SK-N-SH treated with all-trans-retinoic acid at 6 μM for 48 hours (cell line): ENCODE measurements around the gene KCNH2.

ENCODE experiments used
- ATAC-seq: fragments of 200-7000 bp; cut with Tn5 transposase; 3 replicates; pipeline ENCODE4 v1.9.1; 2020; ENCODE audit warnings: mild to moderate bottlenecking, moderate library complexity
- ARNTL ChIP-seq: fragments of 450-650 bp; formaldehyde crosslinking; IDR thresholded peaks from 2 replicates; pipeline ENCODE4 v1.5.0; 2020; ENCODE audit warnings: low read depth, mild to moderate bottlenecking, moderate library complexity, borderline replicate concordance
- BACH2 ChIP-seq: fragments of 250-450 bp; sonication (Bioruptor Pico); IDR thresholded peaks from 2 replicates; pipeline ENCODE4 v1.9.0; 2021; ENCODE audit warnings: mild to moderate bottlenecking, borderline replicate concordance
- CREB5 ChIP-seq: fragments of 250-450 bp; sonication (Bioruptor Pico); IDR thresholded peaks from 2 replicates; pipeline ENCODE4 v1.5.1; 2020; ENCODE audit warnings: low read depth, mild to moderate bottlenecking, moderate library complexity
- CSDC2 ChIP-seq: fragments of 250-450 bp; sonication (Bioruptor Pico); IDR thresholded peaks from 2 replicates; pipeline ENCODE4 v1.5.0; 2020; ENCODE audit warnings: mild to moderate bottlenecking, moderate library complexity
- CSRNP3 ChIP-seq: fragments of 250-450 bp; sonication (Bioruptor Pico); IDR thresholded peaks from 2 replicates; pipeline ENCODE4 v1.5.1; 2021; ENCODE audit warnings: mild to moderate bottlenecking, moderate library complexity
- GLIS3 ChIP-seq: fragments of 250-450 bp; sonication (Bioruptor Pico); IDR thresholded peaks from 2 replicates; pipeline ENCODE4 v1.5.0; 2020; ENCODE audit warnings: mild to moderate bottlenecking, moderate library complexity
- ISL1 ChIP-seq: fragments of 250-450 bp; sonication (Bioruptor Pico); IDR thresholded peaks from 2 replicates; pipeline ENCODE4 v2.1.2; 2022; ENCODE audit warnings: mild to moderate bottlenecking, moderate library complexity
- OSR1 ChIP-seq: fragments of 250-450 bp; sonication (Bioruptor Pico); IDR thresholded peaks from 2 replicates; pipeline ENCODE4 v1.8.0; 2022; ENCODE audit warnings: moderate library complexity, mild to moderate bottlenecking, inconsistent platforms
- PATZ1 ChIP-seq: fragments of 250-450 bp; sonication (Bioruptor Pico); IDR thresholded peaks from 2 replicates; pipeline ENCODE4 v1.8.0; 2020; ENCODE audit warnings: mild to moderate bottlenecking, moderate library complexity, borderline replicate concordance
- POU6F1 ChIP-seq: fragments of 250-450 bp; sonication (Bioruptor Pico); IDR thresholded peaks from 2 replicates; pipeline ENCODE4 v1.8.0; 2021; ENCODE audit warnings: low read depth, mild to moderate bottlenecking, moderate library complexity, borderline replicate concordance
- RARB ChIP-seq: fragments of 250-450 bp; sonication (Bioruptor Pico); IDR thresholded peaks from 2 replicates; pipeline ENCODE4 v1.8.0; 2021; ENCODE audit warnings: mild to moderate bottlenecking, moderate library complexity
- SNAI2 ChIP-seq: fragments of 250-450 bp; sonication (Bioruptor Pico); IDR thresholded peaks from 2 replicates; pipeline ENCODE4 v1.5.0; 2020; ENCODE audit warnings: mild to moderate bottlenecking, moderate library complexity
- TCF4 ChIP-seq: fragments of 250-450 bp; sonication (Bioruptor Pico); IDR thresholded peaks from 2 replicates; pipeline ENCODE4 v1.8.0; 2021; ENCODE audit warnings: mild to moderate bottlenecking, moderate library complexity, borderline replicate concordance
- TOX ChIP-seq: fragments of 250-450 bp; sonication (Bioruptor Pico); IDR thresholded peaks from 2 replicates; pipeline ENCODE4 v1.8.0; 2021; ENCODE audit warnings: mild to moderate bottlenecking, moderate library complexity, borderline replicate concordance
- ZC3H10 ChIP-seq: fragments of 250-450 bp; sonication (Bioruptor Pico); IDR thresholded peaks from 2 replicates; pipeline ENCODE4 v1.5.1; 2021; ENCODE audit warnings: mild to moderate bottlenecking, moderate library complexity
- ZFP3 ChIP-seq: fragments of 250-450 bp; sonication (Bioruptor Pico); IDR thresholded peaks from 2 replicates; pipeline ENCODE4 v1.5.0; 2020; ENCODE audit warnings: mild to moderate bottlenecking, moderate library complexity
- ZFP30 ChIP-seq: fragments of 450-650 bp; formaldehyde crosslinking; IDR thresholded peaks from 2 replicates; pipeline ENCODE4 v1.5.0; 2022; ENCODE audit warnings: mild to moderate bottlenecking, moderate library complexity
- ZNF565 ChIP-seq: fragments of 450-650 bp; formaldehyde crosslinking; conservative IDR thresholded peaks from 2 replicates; pipeline ENCODE4 v1.5.0; 2020; ENCODE audit warnings: low read depth, mild to moderate bottlenecking, moderate library complexity
- ZNF70 ChIP-seq: fragments of 450-650 bp; formaldehyde crosslinking; IDR thresholded peaks from 2 replicates; pipeline ENCODE4 v1.5.0; 2020; ENCODE audit warnings: mild to moderate bottlenecking, moderate library complexity
- ZNF8 ChIP-seq: fragments of 450-650 bp; formaldehyde crosslinking; IDR thresholded peaks from 2 replicates; pipeline ENCODE4 v1.5.0; 2020; ENCODE audit warnings: mild to moderate bottlenecking, moderate library complexity
- TF ChIP-seq, protein P1 (sequence below): fragments of 250-450 bp; sonication (Bioruptor Pico); IDR thresholded peaks from 2 replicates; pipeline ENCODE4 v1.5.0; 2020; ENCODE audit warnings: mild to moderate bottlenecking, moderate library complexity

The KCNH2 gene

DNA sequence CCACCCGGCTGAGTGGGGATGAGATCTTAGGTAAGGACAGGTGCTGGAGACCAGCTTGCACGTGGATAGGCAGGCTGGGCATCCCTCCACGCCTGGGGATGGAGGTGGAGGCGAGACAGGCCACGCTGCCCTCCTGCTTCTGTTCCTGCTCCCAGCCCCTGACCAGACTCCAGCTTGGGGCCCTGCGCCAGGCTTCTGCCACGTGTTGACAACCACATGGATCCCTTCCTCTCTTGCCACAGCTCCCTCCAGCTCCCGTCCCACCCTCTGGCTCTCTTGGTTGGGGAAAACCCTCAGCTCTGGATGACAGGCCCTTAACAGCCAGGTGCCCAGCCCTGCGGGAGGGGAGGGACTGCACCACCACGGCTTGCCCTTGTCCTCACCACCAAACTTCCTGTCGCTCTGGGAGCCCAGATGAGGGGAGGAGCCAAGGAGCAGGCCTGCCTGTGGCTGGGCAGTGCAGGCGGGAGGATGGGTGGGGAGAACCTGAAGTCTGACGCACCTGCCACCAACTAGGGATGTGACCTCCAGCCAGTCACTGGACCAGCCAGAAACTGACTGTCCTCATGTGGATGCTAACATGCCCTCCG, 36.0 kb downstream of the KCNH2 start:
- TF ChIP-seq ZNF565 (CRISPR knock-in tag) (no peak), BACH2 (CRISPR knock-in tag) (no peak)
- peak; percentile 7; the same call in 1 of the 3 replicates for ATAC-seq

GRCh38 chr7:150941351-150942000, 36.6 kb downstream of the KCNH2 start:
- ATAC-seq = no peak
- no peak for TF ChIP-seq ZFP30 (CRISPR knock-in tag)
- TF ChIP-seq PATZ1 (CRISPR knock-in tag) = no peak
- no peak for TF ChIP-seq RARB (CRISPR knock-in tag)
- no peak for TF ChIP-seq ISL1 (CRISPR knock-in tag)
- TF ChIP-seq, protein P1, sequence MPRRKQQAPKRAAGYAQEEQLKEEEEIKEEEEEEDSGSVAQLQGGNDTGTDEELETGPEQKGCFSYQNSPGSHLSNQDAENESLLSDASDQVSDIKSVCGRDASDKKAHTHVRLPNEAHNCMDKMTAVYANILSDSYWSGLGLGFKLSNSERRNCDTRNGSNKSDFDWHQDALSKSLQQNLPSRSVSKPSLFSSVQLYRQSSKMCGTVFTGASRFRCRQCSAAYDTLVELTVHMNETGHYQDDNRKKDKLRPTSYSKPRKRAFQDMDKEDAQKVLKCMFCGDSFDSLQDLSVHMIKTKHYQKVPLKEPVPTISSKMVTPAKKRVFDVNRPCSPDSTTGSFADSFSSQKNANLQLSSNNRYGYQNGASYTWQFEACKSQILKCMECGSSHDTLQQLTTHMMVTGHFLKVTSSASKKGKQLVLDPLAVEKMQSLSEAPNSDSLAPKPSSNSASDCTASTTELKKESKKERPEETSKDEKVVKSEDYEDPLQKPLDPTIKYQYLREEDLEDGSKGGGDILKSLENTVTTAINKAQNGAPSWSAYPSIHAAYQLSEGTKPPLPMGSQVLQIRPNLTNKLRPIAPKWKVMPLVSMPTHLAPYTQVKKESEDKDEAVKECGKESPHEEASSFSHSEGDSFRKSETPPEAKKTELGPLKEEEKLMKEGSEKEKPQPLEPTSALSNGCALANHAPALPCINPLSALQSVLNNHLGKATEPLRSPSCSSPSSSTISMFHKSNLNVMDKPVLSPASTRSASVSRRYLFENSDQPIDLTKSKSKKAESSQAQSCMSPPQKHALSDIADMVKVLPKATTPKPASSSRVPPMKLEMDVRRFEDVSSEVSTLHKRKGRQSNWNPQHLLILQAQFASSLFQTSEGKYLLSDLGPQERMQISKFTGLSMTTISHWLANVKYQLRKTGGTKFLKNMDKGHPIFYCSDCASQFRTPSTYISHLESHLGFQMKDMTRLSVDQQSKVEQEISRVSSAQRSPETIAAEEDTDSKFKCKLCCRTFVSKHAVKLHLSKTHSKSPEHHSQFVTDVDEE (CRISPR knock-in tag) = no peak
- no peak for TF ChIP-seq CREB5
- TF ChIP-seq SNAI2 (CRISPR knock-in tag) = no peak
- no peak for TF ChIP-seq CSDC2 (CRISPR knock-in tag)
- no peak for TF ChIP-seq ZFP3 (CRISPR knock-in tag)
- TF ChIP-seq OSR1 (CRISPR knock-in tag) = no peak
- no peak for TF ChIP-seq TCF4 (CRISPR knock-in tag)
- no peak for TF ChIP-seq GLIS3
- no peak for TF ChIP-seq CSRNP3 (CRISPR knock-in tag)
- TF ChIP-seq ZC3H10 = no peak
- TF ChIP-seq BACH2 (CRISPR knock-in tag) = no peak
- no peak for TF ChIP-seq ZNF565 (CRISPR knock-in tag)
- TF ChIP-seq POU6F1 (CRISPR knock-in tag) = no peak
- no peak for TF ChIP-seq ZNF70 (CRISPR knock-in tag)
- no peak for TF ChIP-seq ARNTL
- no peak for TF ChIP-seq ZNF8

DNA sequence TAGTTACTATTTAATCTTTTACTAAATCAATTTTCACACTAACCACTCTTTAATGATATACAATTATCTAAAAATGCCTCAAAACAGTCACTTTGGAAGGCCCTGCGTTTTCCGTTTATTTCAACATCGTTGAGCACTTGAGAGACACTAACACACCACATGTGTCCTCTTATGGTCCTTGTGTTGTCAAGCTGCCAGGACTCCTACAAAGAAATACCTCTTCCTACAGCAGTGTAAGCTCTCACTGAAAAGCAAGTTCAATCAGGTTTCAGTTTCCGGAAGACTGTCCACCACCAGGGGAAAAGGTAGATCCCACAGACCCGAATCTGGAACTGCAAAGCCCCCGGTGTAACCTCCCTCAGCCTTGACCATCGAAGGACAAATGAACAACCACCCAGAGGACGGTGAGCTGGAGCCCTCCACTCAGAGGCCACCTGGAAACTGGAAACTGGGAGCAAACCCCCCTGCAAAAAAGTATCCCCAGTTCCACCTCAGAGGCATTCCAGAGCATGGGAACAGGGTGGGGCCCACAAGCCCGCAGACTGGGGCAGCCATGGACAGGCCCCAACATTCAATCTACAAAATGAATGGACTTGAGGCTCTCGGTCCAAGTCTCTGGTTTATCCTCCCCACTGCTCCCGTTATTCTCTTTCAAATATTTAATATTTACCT, 37.6 kb downstream of the KCNH2 start:
- no peak for ATAC-seq
- TF ChIP-seq ZFP30 (CRISPR knock-in tag) = no peak
- TF ChIP-seq PATZ1 (CRISPR knock-in tag) = no peak
- no peak for TF ChIP-seq CREB5
- TF ChIP-seq TCF4 (CRISPR knock-in tag) = no peak
- no peak for TF ChIP-seq ZNF565 (CRISPR knock-in tag)
- no peak for TF ChIP-seq CSDC2 (CRISPR knock-in tag)
- TF ChIP-seq CSRNP3 (CRISPR knock-in tag) = no peak
- TF ChIP-seq BACH2 (CRISPR knock-in tag) = no peak
- TF ChIP-seq ARNTL = no peak
- TF ChIP-seq SNAI2 (CRISPR knock-in tag) = no peak
- no peak for TF ChIP-seq ZFP3 (CRISPR knock-in tag)
- no peak for TF ChIP-seq OSR1 (CRISPR knock-in tag)
- TF ChIP-seq TOX (CRISPR knock-in tag) = no peak
